GM18520 (cell line): ENCODE results near the gene PTCRA.
A peak's percentile ranks its signal among the peaks of the same experiment; 100 is the strongest.
"Not testable (repeated sequence)": the region's sequence is repeated elsewhere in the genome, so short reads cannot be mapped to it uniquely, and the experiment has no call there.

Experiments
- ATAC-seq: cut with Tn5 transposase; IDR thresholded peaks from one replicate; pipeline ENCODE4 v1.9.1; 2021; ENCODE audit not compliant: unreplicated experiment

PTCRA gene

DNA sequence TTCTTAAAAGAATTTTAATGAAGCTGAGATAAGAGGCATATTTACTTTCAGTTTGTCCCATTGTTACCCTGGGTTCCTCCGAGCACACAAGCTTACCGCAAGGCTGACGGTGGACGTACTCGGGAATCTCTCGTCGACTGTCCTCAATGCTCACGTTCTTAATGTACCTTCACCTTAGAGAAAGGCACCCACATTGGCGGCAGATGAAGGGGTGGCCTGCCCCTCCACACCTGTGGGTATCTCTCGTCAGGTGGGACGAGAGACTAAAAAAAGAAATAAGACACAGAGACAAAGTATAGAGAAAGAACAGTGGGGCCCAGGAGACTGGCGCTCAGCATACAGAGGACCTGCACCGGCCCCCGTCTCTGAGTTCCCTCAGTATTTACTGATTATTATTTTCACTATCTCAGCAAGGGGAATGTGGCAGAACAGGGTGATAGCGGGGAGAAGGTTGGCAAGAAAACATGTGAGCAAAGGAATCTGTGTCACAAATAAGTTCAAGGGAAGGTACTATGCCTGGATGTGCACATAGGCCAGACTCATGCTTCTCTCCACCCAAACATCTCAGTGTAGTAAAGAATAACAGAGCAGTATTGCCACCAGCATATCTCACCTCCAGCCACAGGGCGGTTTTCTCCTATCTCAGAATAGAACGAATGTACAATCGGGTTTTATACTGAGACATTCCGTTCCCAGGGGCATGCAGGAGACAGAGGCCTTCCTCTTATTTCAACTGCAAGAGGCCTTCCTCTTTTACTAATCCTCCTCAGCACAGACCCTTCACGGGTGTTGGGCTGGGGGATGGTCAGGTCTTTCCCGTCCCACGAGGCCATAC is 13.2 kb upstream of the PTCRA start:
- ATAC-seq: not testable (repeated sequence)

DNA sequence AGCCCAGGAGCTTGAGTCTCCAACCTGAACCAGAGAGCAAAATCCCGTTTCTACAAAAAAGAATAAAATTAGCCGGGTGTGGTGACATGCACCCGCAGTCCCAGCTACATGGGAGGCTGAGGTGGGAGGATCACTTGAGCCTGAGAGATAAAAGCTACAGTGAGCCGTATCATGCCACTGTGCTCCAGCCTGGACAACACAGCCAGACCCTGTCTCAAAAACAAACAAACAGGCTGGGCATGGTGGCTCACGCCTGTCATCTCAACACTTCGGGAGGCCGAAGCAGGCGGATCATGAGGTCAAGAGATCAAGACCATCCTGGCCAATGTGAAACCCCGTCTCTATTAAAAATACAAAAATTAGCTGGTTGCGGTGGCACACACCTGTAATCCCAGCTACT is 11.4 kb upstream of the PTCRA start:
- ATAC-seq: no peak

DNA sequence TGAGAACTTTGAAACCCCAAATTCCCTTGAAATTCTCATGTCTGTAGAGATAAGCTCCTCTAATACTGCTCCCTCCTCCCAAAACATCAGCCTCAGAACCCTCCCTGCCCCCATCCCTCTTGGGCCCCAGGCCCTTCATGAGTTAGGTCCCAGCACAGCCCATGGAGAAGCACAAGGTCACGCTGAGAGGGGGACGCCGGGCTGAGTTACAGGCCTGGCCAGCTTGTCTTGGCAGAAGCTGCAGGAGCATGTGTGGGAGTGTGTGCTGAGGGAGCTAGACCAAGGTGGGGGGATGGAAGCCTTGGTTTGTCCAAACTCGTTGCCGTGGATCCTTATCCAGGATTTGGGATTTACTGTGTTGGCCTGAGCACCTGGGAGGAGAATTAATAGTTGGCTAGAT is 8.5 kb upstream of the PTCRA start:
- ATAC-seq: no peak

DNA sequence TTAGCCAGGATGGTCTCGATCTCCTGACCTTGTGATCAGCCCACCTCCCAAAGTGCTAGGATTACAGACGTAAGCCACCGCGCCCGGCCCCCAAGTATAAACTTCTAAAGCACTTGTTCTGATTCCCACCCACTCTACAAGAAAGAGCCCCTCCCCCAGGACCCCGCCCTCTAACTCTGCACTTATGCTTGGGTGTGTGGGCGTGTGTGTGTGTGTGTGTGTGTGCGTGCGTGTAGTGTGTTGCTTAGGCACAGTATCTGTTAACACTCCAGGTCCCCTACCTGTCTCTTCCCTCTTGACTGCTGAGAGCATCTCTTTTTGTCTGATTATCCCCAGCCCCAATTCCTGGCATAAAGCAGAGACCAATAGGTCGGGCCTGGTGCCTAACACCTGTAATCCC is 6.0 kb upstream of the PTCRA start:
- no peak for ATAC-seq

DNA sequence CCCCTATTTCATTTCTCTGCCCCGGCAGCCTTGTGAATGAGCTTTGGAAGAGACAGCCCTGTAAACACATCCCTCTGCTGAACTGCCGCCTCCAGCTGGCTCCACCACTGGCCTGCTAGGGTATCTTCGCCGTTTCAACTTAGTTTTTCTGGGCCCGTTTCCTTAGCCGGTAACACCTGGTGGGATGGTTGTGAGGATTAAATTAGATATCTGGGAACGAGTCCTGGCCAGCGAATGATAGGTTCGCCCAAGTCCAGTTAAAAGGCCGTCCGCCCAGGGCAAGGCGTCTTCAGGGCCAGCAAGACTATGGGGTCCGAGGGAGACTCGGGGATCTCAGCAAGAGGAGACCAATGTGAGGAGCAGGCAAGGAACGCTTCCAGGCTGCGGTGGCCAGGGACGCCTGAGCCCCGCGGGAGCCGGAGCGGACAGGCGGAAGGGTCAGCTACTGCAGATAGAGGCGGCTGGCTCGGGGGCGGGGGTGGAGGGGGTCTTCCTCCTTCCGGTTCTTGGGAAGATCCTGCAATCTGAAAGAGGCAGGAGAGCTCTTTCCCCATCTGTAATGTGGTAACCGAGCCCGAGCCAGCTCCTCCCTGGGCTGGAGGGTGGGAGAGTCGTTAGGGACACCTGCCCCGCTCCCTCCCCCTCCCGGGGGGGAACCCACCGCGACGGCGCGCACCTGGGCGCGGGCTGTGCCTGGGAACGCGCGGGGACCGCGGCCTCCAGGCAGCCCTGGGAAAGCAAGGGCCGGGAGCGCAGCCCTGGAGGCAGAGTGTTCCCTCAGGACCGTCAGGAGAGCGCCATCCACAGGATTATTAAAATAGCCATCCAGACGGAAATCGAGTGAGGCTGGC is 4.5 kb upstream of the PTCRA start:
- no peak for ATAC-seq

DNA sequence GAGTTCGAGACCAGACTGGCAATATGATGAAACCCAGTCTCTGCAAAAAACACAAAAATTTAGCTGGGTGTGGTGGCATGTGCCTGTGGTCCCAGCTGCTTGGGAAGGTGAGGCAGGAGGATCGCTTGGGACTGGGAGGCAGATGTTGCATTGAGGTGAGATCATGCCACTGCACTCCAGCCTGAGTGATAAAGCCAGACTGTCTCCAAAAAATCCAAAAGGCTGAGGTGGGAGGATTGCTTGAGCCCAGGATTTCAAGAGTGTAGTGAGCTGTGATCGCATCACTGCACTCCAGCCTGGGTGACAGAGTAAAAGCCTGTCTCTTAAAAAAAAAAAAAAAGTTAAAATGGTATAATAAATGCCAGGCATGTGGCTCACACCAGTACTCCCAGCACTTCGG is 1.3 kb upstream of the PTCRA start:
- ATAC-seq: no peak

DNA sequence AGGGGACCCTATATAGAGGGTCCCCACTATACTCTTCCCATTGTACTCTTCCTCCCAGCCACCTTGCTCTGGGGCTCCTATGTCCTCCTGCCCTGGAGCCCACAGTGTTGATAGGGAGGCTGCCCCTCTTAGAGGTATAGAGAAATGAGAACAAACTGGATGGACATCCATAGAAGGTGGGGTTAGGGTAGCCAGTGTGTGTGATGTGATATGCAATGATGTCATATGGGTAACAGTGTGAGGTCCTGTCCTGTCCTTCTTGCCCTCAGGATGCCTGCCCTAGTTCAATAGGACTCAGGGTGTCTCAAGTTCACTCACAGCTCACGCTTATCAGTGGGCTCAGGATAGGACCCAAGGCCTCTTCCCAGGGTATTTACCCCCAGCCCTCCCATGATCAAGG is 435 bp downstream of the PTCRA start:
- no peak for ATAC-seq

DNA sequence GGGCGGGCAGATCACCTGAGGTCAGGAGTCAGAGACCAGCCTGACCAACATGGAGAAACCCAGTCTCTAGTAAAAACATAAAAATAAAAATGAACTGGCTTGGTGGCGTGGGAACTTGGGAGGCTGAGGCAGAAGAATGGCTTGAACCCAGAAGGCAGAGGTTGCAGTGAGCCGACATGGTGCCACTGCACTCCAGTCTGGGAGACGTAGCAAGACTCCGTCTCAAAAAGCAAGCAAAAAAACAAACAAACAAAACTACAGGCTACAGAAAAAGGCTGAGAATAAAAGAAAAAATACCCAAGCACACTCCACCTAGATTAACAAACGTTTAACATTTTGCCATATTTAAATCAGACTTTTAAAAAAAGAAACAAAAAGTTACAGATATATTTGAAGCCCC is 5.9 kb downstream of the PTCRA start:
- no peak for ATAC-seq

DNA sequence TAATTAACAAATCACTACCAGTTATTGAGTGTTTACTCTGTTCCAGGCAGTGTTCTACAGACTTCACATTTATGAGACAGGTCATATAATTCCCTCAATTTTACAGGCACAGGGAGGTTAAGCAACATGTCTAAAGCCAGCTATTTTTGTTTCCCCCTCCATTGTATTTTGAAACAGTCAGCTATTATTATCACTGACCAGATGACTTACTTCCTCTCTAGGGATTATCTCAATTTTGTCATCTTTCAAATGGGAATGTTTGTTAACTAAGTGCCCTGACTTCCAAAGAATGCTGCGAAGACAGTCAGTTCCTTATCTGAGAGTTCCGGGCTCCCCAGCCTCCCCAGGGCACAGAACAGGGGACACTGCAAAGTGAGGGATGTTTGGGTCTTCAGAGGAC is 7.8 kb downstream of the PTCRA start:
- ATAC-seq: no peak

DNA sequence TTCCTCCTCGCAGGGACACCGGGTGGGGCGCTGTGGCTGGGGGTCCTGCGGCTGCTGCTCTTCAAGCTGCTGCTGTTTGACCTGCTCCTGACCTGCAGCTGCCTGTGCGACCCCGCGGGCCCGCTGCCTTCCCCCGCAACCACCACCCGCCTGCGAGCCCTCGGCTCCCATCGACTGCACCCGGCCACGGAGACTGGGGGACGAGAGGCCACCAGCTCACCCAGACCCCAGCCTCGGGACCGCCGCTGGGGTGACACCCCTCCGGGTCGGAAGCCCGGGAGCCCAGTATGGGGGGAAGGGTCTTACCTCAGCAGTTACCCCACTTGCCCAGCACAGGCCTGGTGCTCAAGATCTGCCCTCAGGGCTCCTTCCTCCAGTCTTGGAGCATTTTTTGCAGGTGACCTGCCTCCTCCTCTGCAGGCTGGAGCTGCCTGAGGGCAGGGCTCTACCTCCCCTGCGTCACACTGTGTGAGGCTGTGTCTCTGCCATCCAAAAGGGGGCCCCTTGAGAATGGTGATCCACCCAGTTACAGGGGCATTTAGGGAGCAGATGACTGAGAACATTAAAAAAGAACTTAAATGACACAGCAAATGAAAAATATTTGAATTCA is 9.5 kb downstream of the PTCRA start:
- no peak for ATAC-seq

DNA sequence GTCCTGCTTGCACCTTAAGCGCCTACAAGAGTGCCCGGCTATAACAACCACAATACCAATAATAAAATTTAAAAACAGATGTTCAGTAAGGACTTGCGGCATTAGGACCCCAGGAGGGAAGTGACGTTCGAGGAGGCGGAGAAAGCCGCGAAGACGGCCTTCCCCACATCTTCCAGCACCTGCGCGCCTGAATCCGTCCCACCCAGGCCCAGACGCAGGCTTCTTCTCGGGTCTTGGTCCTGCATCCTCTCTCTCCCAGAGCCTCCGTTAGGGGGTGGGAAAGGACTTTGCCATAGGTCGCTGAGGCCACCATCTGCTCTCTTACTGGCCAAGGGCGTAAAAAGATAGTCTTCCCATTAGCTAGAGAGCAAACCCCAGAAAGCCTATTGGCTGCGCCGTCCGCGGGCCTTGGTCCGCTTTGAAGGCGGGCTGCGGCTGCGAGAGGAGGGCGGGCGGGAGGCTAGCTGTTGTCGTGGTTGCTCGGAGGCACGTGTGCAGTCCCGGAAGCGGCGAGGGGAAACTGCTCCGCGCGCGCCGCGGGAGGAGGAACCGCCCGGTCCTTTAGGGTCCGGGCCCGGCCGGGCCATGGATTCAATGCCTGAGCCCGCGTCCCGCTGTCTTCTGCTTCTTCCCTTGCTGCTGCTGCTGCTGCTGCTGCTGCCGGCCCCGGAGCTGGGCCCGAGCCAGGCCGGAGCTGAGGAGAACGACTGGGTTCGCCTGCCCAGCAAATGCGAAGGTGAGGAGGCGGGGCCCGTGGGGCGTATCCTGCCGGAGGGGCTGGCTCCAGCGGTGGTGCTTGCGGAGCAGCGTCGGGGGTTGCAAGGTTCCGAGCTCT is 13.3 kb downstream of the PTCRA start, which contains the start of gene CNPY3:
TSS of gene CNPY3 (plus strand) at position 495 of the 835 bp plus-strand sequence. CDS start at position 586, 91 bp downstream.
- peak; percentile 57 for ATAC-seq

DNA sequence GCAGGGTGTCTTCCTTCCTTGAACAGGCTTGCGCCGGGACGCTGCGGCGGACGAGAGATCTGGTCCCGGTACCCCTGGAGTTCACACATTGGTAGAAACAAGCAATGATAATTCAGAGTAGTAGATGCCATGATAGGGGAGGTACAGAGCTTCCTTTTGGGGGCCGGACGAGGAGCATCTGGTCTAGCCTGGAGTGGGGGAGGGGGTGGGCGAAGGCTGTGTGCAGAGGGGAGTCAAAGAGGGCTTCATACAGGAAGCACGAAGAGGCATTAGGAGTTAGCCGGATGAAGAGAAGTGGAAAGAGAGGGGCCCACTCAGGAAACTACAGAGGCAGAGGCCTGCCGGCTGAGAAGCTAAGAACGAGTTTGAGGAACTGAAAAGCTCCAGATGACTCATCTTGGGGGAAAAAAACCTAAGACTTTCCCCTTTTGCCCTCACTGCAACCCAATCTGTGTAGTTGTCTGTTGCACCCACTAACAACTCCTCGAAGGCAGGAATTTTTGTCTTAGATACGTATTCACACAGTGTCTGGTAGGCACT is 14.0 kb downstream of the PTCRA start:
- ATAC-seq: peak; percentile 52

DNA sequence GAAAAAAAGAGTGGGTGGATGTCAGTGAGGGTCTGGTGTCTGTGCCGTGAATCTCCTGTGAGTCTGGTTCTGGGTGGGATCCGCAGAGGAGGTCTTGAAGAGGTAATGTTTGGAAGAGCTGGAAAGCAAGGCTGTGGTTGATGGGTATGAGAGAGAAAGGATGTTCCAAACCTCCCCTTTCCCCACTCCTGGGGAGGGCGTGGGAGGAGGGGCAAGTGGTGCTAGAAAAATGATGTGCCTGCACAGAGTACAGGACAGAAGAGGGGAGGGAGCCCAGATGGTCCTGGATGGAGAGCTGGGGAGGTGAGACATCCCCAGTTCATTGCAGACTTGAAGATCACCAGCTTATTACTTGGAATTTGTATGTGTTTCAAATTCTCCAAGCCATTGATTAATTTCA is 16.6 kb downstream of the PTCRA start:
- ATAC-seq: no peak

DNA sequence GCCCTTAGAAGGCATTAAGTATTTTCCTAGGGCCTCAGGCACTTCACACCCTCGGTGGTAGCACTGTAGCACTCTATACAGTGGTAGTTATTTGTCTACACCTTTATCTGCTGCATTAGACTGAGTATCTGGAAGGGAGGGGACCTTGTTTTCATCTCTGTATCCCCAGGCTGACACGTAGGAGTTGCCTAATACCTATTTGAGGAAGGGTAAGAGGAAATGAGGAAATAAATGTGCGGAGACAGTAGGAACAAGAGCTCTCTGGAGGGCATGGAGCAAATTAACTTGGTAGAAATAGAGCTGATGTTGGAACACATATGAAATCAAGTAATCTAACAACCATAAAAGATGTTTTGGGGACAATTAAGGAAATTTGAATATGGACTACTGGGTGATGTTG is 17.4 kb downstream of the PTCRA start:
- no peak for ATAC-seq

DNA sequence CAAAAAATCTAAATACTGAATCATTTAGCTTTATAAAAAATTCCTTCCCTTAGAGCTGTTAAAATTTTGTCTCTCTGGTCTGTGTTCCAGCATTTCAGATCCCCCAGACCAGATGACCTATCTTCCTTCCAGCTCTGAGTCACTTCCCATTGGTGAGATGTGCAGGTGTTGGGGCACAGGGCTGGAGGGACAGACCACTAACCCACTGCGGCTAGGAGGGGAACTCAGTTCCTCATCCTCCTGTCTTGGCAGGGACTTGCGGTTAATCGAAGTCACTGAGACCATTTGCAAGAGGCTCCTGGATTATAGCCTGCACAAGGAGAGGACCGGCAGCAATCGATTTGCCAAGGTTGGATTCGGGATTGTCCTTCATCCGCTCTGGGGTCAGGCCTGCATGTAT is 19.5 kb downstream of the PTCRA start:
- ATAC-seq: no peak

DNA sequence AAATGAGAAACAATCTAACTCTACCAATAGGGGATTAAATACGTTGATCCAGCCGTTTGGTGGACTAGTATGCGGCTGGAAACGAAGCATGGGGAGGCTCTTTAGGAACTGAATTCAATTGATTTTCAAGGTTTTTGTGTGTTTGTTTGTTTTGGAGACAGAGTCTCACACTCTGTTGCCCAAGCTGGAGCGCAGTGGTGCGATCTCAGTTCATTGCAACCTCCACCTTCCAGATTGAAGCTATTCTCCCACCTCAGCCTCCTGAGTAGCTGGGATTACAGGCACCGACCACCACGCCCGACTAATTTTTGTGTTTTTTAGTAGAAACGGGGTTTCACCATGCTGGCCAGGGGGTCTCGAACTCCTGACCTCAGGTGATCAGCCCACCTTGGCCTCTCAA is 20.5 kb downstream of the PTCRA start:
- ATAC-seq: no peak

DNA sequence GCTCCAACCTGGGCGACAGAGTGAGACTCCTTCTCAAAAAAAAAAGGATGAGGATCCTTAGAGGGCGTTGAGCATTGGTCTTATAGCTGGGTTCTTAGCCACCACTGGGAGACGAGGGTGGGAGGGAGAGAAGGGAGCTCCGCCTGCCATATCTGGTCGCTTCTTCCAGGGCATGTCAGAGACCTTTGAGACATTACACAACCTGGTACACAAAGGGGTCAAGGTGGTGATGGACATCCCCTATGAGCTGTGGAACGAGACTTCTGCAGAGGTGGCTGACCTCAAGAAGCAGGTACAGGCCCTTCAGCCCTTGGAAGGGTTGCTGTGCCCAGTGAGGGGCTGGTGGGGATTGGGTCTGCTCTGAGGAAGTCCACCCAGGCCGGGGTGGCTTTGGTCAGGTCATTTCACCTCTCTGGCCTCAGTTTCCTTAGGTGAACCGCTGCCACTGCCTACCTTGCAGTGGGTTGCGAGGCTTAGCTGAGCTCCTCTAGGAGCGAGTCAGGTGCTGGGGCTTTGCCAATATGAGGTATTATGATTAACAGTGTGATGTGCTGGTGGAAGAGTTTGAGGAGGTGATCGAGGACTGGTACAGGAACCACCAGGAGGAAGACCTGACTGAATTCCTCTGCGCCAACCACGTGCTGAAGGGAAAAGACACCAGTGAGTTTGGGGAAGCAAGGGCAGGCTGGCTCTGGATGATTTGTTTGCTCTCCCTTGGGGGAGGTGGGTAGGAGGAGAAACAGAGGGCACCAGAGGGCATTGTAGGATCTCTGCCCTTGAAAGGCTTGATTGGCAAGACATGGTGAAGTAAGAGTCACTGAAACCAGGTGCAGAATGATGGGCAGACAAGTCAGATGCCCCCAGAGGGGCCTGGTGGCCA is 21.9 kb downstream of the PTCRA start:
- no peak for ATAC-seq

DNA sequence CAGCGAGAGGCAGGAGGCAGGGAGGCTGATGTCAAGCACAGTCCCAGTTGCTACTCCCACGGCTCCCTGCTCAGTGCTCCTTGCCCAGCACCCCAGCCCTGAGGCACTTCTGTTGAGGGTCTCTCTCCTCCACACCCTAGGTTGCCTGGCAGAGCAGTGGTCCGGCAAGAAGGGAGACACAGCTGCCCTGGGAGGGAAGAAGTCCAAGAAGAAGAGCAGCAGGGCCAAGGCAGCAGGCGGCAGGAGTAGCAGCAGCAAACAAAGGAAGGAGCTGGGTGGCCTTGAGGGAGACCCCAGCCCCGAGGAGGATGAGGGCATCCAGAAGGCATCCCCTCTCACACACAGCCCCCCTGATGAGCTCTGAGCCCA is 22.6 kb downstream of the PTCRA start:
- no peak for ATAC-seq

DNA sequence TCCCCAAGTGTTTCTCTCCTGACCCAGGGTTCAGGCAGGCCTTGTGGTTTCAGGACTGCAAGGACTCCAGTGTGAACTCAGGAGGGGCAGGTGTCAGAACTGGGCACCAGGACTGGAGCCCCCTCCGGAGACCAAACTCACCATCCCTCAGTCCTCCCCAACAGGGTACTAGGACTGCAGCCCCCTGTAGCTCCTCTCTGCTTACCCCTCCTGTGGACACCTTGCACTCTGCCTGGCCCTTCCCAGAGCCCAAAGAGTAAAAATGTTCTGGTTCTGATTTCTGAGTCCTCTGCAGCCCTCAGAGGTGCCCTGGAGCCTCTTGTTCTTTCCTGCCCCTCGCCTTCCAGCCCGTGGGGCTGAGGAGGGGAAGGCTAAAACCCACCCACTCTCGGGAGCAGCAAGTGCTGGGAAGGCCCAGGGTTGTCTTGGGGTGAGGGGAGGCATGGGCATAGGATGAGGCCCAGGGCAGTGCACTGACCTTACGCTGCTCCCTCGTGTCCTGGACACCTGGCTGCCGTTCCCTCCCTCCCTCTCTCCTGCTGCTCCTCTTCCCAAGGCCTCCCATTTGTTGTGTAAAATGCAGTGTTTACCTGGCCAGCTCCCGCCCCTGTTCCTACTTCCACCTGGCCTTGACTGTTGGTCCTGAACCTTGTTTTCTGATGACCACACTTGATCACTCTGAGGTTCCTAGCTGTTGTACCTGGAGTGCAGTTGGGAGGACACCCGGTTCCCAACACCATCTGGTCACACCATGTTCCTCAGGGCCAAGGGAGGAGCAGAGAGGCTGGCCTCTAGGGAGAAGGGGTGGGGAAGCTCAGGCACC is 23.3 kb downstream of the PTCRA start:
- ATAC-seq: no peak
